ENCODE results near the gene PDZK1IP1. TPM values are rescaled to one million over a fixed set of nuclear protein-coding genes. Genes with fewer than 3 reads are reported as not detected.

PDZK1IP1 gene
- total RNA-seq, 1 donor from 2014 or later = not detected

GRCh38 chr1:47213230-47213963 is 23.6 kb upstream of the PDZK1IP1 start:
- no peaks in the 10 kb centered on the region for H3K9me3 ChIP-seq
- intact Hi-C loops (cut with DNase I) = no loop called here
- no peak for TF ChIP-seq CTCF (IDR thresholded peaks at IDR 0.05)

GRCh38 chr1:47212636-47213229 is 22.9 kb upstream of the PDZK1IP1 start:
- Histone ChIP-seq H3K9me3 (no peaks in the 10 kb centered on the region), H3K4me1 (no peaks in the 10 kb centered on the region), H3K27ac (no peak overlapping the region), H3K4me3 (no peak overlapping the region), H3K27me3 (no peaks in the 10 kb centered on the region), H3K36me3 (no peaks in the 10 kb centered on the region)
- no peak for TF ChIP-seq CTCF (IDR thresholded peaks at IDR 0.05)
- DNase-seq (ENCODE audit: low spot score in 2 of 2) = peak in 1 of 2 donors; percentile 59
- intact Hi-C loops (cut with DNase I) = no loop called here

More at GRCh38 chr1:47213230-47213963, 23.6 kb upstream of the PDZK1IP1 start:
- Histone ChIP-seq H3K27me3 (no peaks in the 10 kb centered on the region), H3K27ac (no peak overlapping the region), H3K4me1 (no peaks in the 10 kb centered on the region), H3K36me3 (no peaks in the 10 kb centered on the region), H3K4me3 (no peak overlapping the region)
- DNase-seq (ENCODE audit: low spot score in 2 of 2) = peak in 1 of 2 donors; percentile 43

- H3K27me3 ChIP-seq = no peaks in the 10 kb centered on the region
Observed at GRCh38 chr1:47211796-47212269, 22.0 kb upstream of the PDZK1IP1 start.

GRCh38 chr1:47210666-47211065 is 20.8 kb upstream of the PDZK1IP1 start:
- no peak for DNase-seq (ENCODE audit: low spot score in 2 of 2)

More at GRCh38 chr1:47211796-47212269, 22.0 kb upstream of the PDZK1IP1 start:
- no peaks in the 10 kb centered on the region for H3K4me1 ChIP-seq
- H3K4me3 ChIP-seq = no peak overlapping the region
- no peaks in the 10 kb centered on the region for H3K36me3 ChIP-seq
- no peak for TF ChIP-seq CTCF (IDR thresholded peaks at IDR 0.05)
- intact Hi-C loops (cut with DNase I) = no loop called here
- H3K9me3 ChIP-seq = no peaks in the 10 kb centered on the region
- H3K27ac ChIP-seq = no peak overlapping the region
- peak in 1 of 2 donors; percentile 73 for DNase-seq (ENCODE audit: low spot score in 2 of 2)

GRCh38 chr1:47209725-47210325 is 20.0 kb upstream of the PDZK1IP1 start:
- peak in 1 of 2 donors; percentile 18 for DNase-seq (ENCODE audit: low spot score in 2 of 2)

More at GRCh38 chr1:47210666-47211065, 20.8 kb upstream of the PDZK1IP1 start:
- intact Hi-C loops (cut with DNase I) = no loop called here
- no peak for TF ChIP-seq CTCF (IDR thresholded peaks at IDR 0.05)
- no peaks in the 10 kb centered on the region for H3K9me3 ChIP-seq
- H3K36me3 ChIP-seq = no peaks in the 10 kb centered on the region
- no peaks in the 10 kb centered on the region for H3K4me1 ChIP-seq
- no peak overlapping the region for H3K4me3 ChIP-seq
- no peak overlapping the region for H3K27ac ChIP-seq
- no peaks in the 10 kb centered on the region for H3K27me3 ChIP-seq

More at GRCh38 chr1:47209725-47210325, 20.0 kb upstream of the PDZK1IP1 start:
- no peaks in the 10 kb centered on the region for H3K4me1 ChIP-seq
- intact Hi-C loops (cut with DNase I) = no loop called here
- no peaks in the 10 kb centered on the region for H3K9me3 ChIP-seq
- no peaks in the 10 kb centered on the region for H3K27me3 ChIP-seq
- H3K4me3 ChIP-seq = no peak overlapping the region
- H3K36me3 ChIP-seq = no peaks in the 10 kb centered on the region
- H3K27ac ChIP-seq = no peak overlapping the region
- no peak for TF ChIP-seq CTCF (IDR thresholded peaks at IDR 0.05)

Data from ascending aorta (tissue), 2 donors.